NCI-H1694 (cell line): Measurements from ENCODE around the gene COL11A2.

ENCODE experiments used
- DNase-seq: peaks from one replicate; lab custom pipeline; 2025; lab: John Stamatoyannopoulos, UW

Gene COL11A2

GRCh38 chr6:33206027-33206863 lies 14.0 kb upstream of the COL11A2 start:
- no peak for DNase-seq

- no peak for DNase-seq
These were observed 13.1 kb upstream of the COL11A2 start for GRCh38 chr6:33205191-33206026.

GRCh38 chr6:33204415-33205190 lies 12.3 kb upstream of the COL11A2 start, which contains the start of gene HSD17B8:
HSD17B8 (plus strand) TSS chr6:33204655; CDS start chr6:33204669, 14 bp downstream.
- DNase-seq, result peak; percentile 83

GRCh38 chr6:33204165-33204414 lies 11.8 kb upstream of the COL11A2 start:
- no peak for DNase-seq

GRCh38 chr6:33203443-33204164 lies 11.3 kb upstream of the COL11A2 start:
- DNase-seq, result no peak

- DNase-seq, result no peak
These were observed 10.5 kb upstream of the COL11A2 start for GRCh38 chr6:33202799-33203198.

GRCh38 chr6:33201935-33202334 lies 9.7 kb upstream of the COL11A2 start:
- DNase-seq, result no peak

- no peak for DNase-seq
These were observed 8.9 kb upstream of the COL11A2 start for GRCh38 chr6:33201147-33201545.

GRCh38 chr6:33200219-33201146 lies 8.2 kb upstream of the COL11A2 start, which contains the start of the genes RXRB and SLC39A7:
RXRB (minus strand) TSS chr6:33200665; CDS start chr6:33200476, 189 bp downstream.
SLC39A7 (plus strand) TSS chr6:33200867; CDS start chr6:33201246, 379 bp downstream.
- DNase-seq, result peak; percentile 96

GRCh38 chr6:33199687-33200218 lies 7.5 kb upstream of the COL11A2 start:
- no peak for DNase-seq

- no peak for DNase-seq
These were observed 6.7 kb upstream of the COL11A2 start for GRCh38 chr6:33198853-33199436.

GRCh38 chr6:33198159-33198852 lies 6.0 kb upstream of the COL11A2 start:
- no peak for DNase-seq

GRCh38 chr6:33197431-33198048 lies 5.3 kb upstream of the COL11A2 start:
- peak; percentile 44 for DNase-seq

- DNase-seq, result no peak
These were observed 3.3 kb upstream of the COL11A2 start for GRCh38 chr6:33195304-33196165.

GRCh38 chr6:33194431-33194979 lies 2.2 kb upstream of the COL11A2 start:
- no peak for DNase-seq

- no peak for DNase-seq
These were observed 1.4 kb upstream of the COL11A2 start for GRCh38 chr6:33193619-33194018.
